Stimulated activated CD4-positive, alpha-beta T cell treated with anti-CD3 and anti-CD28 coated beads, TNF-alpha, amount 100 ng/mL, for 1 hour (primary cell): Measurements from ENCODE around the gene SLC16A8.
"Not testable (repeated sequence)": the region's sequence is repeated elsewhere in the genome, so short reads cannot be mapped to it uniquely, and the experiment has no call there.

Experiments used
- DNase-seq, 3 donors: peaks; one replicate each; pipeline ENCODE4 v3.0.0-alpha.2; 2020; ENCODE audit warnings: low read depth in 3 of 3, low spot score in 1 of 3

Gene SLC16A8

GRCh38 chr22:38083931-38084631 is at the start of gene SLC16A8:
Gene SLC16A8, minus strand, starts transcription at chr22:38084184. Its CDS starts 1,311 bp downstream, at chr22:38082873.
- no peak for DNase-seq

GRCh38 chr22:38133331-38133730 is 49.3 kb upstream of the SLC16A8 start:
- DNase-seq, result no peak

GRCh38 chr22:38132794-38133193 is 48.8 kb upstream of the SLC16A8 start:
- DNase-seq, result no peak

GRCh38 chr22:38132136-38132535 is 48.2 kb upstream of the SLC16A8 start:
- DNase-seq, result no peak

- no peak for DNase-seq
Observed at GRCh38 chr22:38131399-38131798, 47.4 kb upstream of the SLC16A8 start.

- no peak for DNase-seq
Observed at GRCh38 chr22:38129856-38130255, 45.9 kb upstream of the SLC16A8 start.

- no peak for DNase-seq
Observed at GRCh38 chr22:38129021-38129420, 45.0 kb upstream of the SLC16A8 start.

- DNase-seq, result no peak
Observed at GRCh38 chr22:38127869-38128268, 43.9 kb upstream of the SLC16A8 start.

- no peak for DNase-seq
Observed at GRCh38 chr22:38126928-38127668, 43.1 kb upstream of the SLC16A8 start.

GRCh38 chr22:38125751-38126201 is 41.8 kb upstream of the SLC16A8 start:
- no peak for DNase-seq

- DNase-seq, result no peak
Observed at GRCh38 chr22:38125038-38125610, 41.1 kb upstream of the SLC16A8 start.

- no peak for DNase-seq
Observed at GRCh38 chr22:38124236-38124974, 40.4 kb upstream of the SLC16A8 start.

GRCh38 chr22:38122616-38123015 is 38.6 kb upstream of the SLC16A8 start:
- no peak for DNase-seq

- DNase-seq, result no peak
Observed at GRCh38 chr22:38120359-38121110, 36.6 kb upstream of the SLC16A8 start.

GRCh38 chr22:38118747-38119146 is 34.8 kb upstream of the SLC16A8 start:
- not testable (repeated sequence) for DNase-seq

- no peak for DNase-seq
Observed at GRCh38 chr22:38118182-38118581, 34.2 kb upstream of the SLC16A8 start.

- DNase-seq, result not testable (repeated sequence)
Observed at GRCh38 chr22:38117556-38117955, 33.6 kb upstream of the SLC16A8 start.

GRCh38 chr22:38115423-38116205 is 31.6 kb upstream of the SLC16A8 start:
- no peak for DNase-seq

GRCh38 chr22:38114484-38115398 is 30.8 kb upstream of the SLC16A8 start:
- peak; percentile 25 to 71 (median 49) for DNase-seq
